ENCODE data around the gene HNRNPK. TPM values are rescaled to one million over a fixed set of nuclear protein-coding genes. Genes with fewer than 3 reads are reported as not detected.

Gene HNRNPK
- total and polyA plus RNA-seq, 10 of the 15 experiments (the other 5 are each of a cell fraction or from before 2014, with no cell fraction given) = 235 to 970 (median 652) TPM

- TF ChIP-seq, protein P1, sequence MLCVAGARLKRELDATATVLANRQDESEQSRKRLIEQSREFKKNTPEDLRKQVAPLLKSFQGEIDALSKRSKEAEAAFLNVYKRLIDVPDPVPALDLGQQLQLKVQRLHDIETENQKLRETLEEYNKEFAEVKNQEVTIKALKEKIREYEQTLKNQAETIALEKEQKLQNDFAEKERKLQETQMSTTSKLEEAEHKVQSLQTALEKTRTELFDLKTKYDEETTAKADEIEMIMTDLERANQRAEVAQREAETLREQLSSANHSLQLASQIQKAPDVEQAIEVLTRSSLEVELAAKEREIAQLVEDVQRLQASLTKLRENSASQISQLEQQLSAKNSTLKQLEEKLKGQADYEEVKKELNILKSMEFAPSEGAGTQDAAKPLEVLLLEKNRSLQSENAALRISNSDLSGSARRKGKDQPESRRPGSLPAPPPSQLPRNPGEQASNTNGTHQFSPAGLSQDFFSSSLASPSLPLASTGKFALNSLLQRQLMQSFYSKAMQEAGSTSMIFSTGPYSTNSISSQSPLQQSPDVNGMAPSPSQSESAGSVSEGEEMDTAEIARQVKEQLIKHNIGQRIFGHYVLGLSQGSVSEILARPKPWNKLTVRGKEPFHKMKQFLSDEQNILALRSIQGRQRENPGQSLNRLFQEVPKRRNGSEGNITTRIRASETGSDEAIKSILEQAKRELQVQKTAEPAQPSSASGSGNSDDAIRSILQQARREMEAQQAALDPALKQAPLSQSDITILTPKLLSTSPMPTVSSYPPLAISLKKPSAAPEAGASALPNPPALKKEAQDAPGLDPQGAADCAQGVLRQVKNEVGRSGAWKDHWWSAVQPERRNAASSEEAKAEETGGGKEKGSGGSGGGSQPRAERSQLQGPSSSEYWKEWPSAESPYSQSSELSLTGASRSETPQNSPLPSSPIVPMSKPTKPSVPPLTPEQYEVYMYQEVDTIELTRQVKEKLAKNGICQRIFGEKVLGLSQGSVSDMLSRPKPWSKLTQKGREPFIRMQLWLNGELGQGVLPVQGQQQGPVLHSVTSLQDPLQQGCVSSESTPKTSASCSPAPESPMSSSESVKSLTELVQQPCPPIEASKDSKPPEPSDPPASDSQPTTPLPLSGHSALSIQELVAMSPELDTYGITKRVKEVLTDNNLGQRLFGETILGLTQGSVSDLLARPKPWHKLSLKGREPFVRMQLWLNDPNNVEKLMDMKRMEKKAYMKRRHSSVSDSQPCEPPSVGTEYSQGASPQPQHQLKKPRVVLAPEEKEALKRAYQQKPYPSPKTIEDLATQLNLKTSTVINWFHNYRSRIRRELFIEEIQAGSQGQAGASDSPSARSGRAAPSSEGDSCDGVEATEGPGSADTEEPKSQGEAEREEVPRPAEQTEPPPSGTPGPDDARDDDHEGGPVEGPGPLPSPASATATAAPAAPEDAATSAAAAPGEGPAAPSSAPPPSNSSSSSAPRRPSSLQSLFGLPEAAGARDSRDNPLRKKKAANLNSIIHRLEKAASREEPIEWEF (IDR thresholded peaks at IDR 0.05; ENCODE audit: insufficient replicate concordance, low read depth, low read length) = no peak
Observed at GRCh38 chr9:83986765-83987401, 6.9 kb upstream of the HNRNPK start (continued).

DNA sequence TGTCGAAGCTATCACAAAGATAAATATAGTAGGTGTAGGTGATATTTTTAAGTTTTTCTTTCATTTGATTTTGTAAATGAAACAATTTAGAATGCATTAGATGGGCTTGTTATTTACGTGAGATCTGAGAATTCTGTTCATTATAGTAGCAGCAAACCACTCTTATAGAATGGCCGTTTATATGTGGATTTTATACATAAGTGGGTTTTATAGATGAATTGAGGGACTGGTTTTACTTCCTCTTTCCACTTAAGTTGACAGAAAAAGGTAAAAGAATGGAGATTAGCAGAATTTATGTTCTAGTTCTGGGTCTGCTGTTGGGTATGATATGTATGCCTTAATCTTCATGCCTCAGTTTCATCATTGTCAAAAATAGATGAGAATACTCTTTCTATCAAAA, 6.2 kb upstream of the HNRNPK start:
- no peaks in the 10 kb centered on the region for H3K27me3 ChIP-seq (replicated peaks in 1 of 2; ENCODE audit: control insufficient read depth in 2 of 2, insufficient read depth in 2 of 2, low read length in 1 of 2)
- WGBS (ENCODE audit: insufficient coverage, insufficient replicate concordance, low lambda C conversion rate, missing lambda C conversion rate) = 44% methylated on average over 3 of the region's 3 CpGs
- CTCF ChIA-PET = interaction anchor here (1.4 kb wide), 1 partner anchor 275 kb away, joined by 4 read pairs; no protein-coding TSS in a partner anchor
- POLR2A ChIA-PET = no interaction called here
- H3K9me3 ChIP-seq (replicated peaks; ENCODE audit: control insufficient read depth, insufficient read depth, low read length) = no peaks in the 10 kb centered on the region
- FAIRE-seq = no peak
- no peak overlapping the region for H2AFZ ChIP-seq (ENCODE audit: control insufficient read depth, low read depth, low read length)
- TF ChIP-seq MEF2B (IDR thresholded peaks at IDR 0.05; ENCODE audit: partially characterized antibody, poor library complexity, severe bottlenecking) = peak; percentile 25
- no peak for TF ChIP-seq GATAD2B (conservative IDR thresholded peaks at IDR 0.05; ENCODE audit: low read depth)
- H3K79me2 ChIP-seq (ENCODE audit: control insufficient read depth, insufficient read depth, low read length) = peaks cover 70% of the 10 kb centered on the region
- peak overlapping the region; percentile 42; the same call in 1 of the 2 replicates for H3K4me3 ChIP-seq
- peak overlapping the region; percentile 44 for H3K4me2 ChIP-seq (ENCODE audit: control insufficient read depth, insufficient read depth)
- H4K20me1 ChIP-seq (ENCODE audit: control insufficient read depth, insufficient read depth) = no peaks in the 10 kb centered on the region
- H3K4me1 ChIP-seq (ENCODE audit: control insufficient read depth, insufficient read depth, low read length) = peaks cover 7% of the 10 kb centered on the region; the same call in 1 of the 2 replicates
- no peak overlapping the region for H3K9ac ChIP-seq (ENCODE audit: control insufficient read depth, insufficient read depth, low read length)
- ATAC-seq = peak; percentile 56
- intact Hi-C loops (cut with micrococcal nuclease; ENCODE audit: unreplicated experiment) = no loop called here
- DNase-seq (ENCODE audit: low read depth, low spot score) = no peak
- SMC1A ChIA-PET (ENCODE audit: uncharacterized antibody, unreplicated experiment) = no interaction called here
- in situ Hi-C loops (cut with MboI) = loop anchor here (25.0 kb wide), 1 partner anchor 776 kb away; no protein-coding TSS in a partner anchor
- BruUV-seq (replicated peaks) = no TSS peak
- RAD21 ChIA-PET (ENCODE audit: unreplicated experiment) = no interaction called here
- no peak overlapping the region for H3K27ac ChIP-seq (ENCODE audit: control insufficient read depth, insufficient read depth)
- peaks cover 0 to 6% of the 10 kb centered on the region in 2 experiments; a peak in 2 of 4 replicates for H3K36me3 ChIP-seq (ENCODE audit: control insufficient read depth in 2 of 2, insufficient read depth in 2 of 2, low read length in 1 of 2)
